ENCODE measurements around the gene MYEOV. TPM values are rescaled to one million over a fixed set of nuclear protein-coding genes. Genes with fewer than 3 reads are reported as not detected.

Gene MYEOV
- total RNA-seq, 1 experiment from 2014 or later: 0.22 TPM

DNA sequence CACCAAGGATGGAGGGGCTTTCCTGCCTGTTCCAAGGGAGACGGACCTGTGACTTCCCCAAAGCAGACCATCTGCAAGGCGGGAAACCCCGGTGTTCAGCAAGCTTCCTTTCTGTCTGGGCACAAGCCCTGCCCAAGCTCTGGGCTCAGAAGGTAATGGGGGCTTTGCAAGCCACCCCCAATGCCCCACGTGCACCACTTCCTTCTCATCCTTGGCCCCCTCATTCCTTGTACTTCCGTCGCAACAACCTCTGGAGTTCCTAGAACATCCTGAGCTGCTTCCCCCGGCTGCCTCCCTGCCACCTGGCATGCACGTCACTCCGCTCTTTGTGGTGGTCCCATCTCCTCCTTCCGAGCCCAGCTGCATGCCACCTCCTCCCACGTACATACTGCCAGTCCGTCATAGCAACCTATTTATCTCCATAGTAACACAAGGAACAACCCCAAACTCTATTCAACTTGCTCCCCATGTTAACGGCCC, 3.9 kb downstream of the MYEOV start:
- no peak overlapping the region for H3K9ac ChIP-seq (ENCODE audit: extremely low read depth, insufficient read length, low read length)
- no peak overlapping the region for H3K4me3 Mint-ChIP-seq

More for the DNA sequence above, 3.9 kb downstream of the MYEOV start:
- Mint-ChIP-seq H3K27ac (peak overlapping the region in 2 of 3 experiments; percentile 30 to 88; a peak in 2 of 7 replicates), H3K27me3 (ENCODE audit: low read depth) (peaks cover 8% of the 10 kb centered on the region), H3K4me1 (peaks cover 15 to 17% of the 10 kb centered on the region in 2 experiments), H3K9me3 (no peaks in the 10 kb centered on the region), H3K36me3 (ENCODE audit: insufficient read depth in 1 of 3, low read depth in 3 of 3) (no peaks in the 10 kb centered on the region; a peak in 1 of 7 replicates)
- Histone ChIP-seq H3K79me1 (ENCODE audit: insufficient read depth, low read depth, low read length, poor library complexity, severe bottlenecking) (no peaks in the 10 kb centered on the region), H3K27ac (ENCODE audit: insufficient read length, low read depth, low read length) (no peak overlapping the region), H4K91ac (ENCODE audit: insufficient read length, low read depth, low read length) (no peak overlapping the region), H2BK12ac (ENCODE audit: insufficient read length, low read depth, low read length) (no peak overlapping the region), H3K18ac (ENCODE audit: insufficient read length, low read depth, low read length) (no peak overlapping the region), H4K5ac (ENCODE audit: insufficient read length, low read depth, low read length) (no peak overlapping the region), H2AFZ (ENCODE audit: low read length) (no peak overlapping the region), H3K79me2 (ENCODE audit: insufficient read depth, low read length) (no peaks in the 10 kb centered on the region), H3K14ac (ENCODE audit: insufficient read depth, low read length) (no peak overlapping the region), H3K23me2 (ENCODE audit: insufficient read length, low read depth, low read length, poor library complexity, severe bottlenecking) (no peaks in the 10 kb centered on the region), H3K23ac (ENCODE audit: insufficient read length, low read depth, low read length) (no peak overlapping the region), H3K9me3 (ENCODE audit: control insufficient read depth, low read depth, low read length) (no peaks in the 10 kb centered on the region), H3T11ph (ENCODE audit: low read length) (no peak overlapping the region), H2BK120ac (ENCODE audit: low read depth, low read length, poor library complexity, severe bottlenecking) (no peak overlapping the region), H4K20me1 (ENCODE audit: control insufficient read depth, insufficient read depth, insufficient read length) (peaks cover 2% of the 10 kb centered on the region), H3K4ac (ENCODE audit: low read depth, low read length) (no peak overlapping the region), H3K4me1 (ENCODE audit: insufficient read depth, low read length) (peaks cover 3% of the 10 kb centered on the region; the same call in 1 of the 2 replicates), H3K4me2 (ENCODE audit: insufficient read depth, insufficient read length, low read length) (no peak overlapping the region), H2BK15ac (ENCODE audit: low read depth, low read length) (no peak overlapping the region), H4K8ac (replicated peaks; ENCODE audit: insufficient read length, low read depth, low read length) (no peak overlapping the region), H2AK5ac (ENCODE audit: insufficient read length, low read length) (no peak overlapping the region), H3K56ac (ENCODE audit: insufficient read length, low read depth, low read length) (no peak overlapping the region), H2BK5ac (ENCODE audit: insufficient read length, low read length) (no peak overlapping the region), H2BK20ac (ENCODE audit: low read depth, low read length, poor library complexity, severe bottlenecking) (no peak overlapping the region), H3K27me3 (ENCODE audit: insufficient read depth, low read length) (no peaks in the 10 kb centered on the region)
- TF ChIP-seq, protein P1, sequence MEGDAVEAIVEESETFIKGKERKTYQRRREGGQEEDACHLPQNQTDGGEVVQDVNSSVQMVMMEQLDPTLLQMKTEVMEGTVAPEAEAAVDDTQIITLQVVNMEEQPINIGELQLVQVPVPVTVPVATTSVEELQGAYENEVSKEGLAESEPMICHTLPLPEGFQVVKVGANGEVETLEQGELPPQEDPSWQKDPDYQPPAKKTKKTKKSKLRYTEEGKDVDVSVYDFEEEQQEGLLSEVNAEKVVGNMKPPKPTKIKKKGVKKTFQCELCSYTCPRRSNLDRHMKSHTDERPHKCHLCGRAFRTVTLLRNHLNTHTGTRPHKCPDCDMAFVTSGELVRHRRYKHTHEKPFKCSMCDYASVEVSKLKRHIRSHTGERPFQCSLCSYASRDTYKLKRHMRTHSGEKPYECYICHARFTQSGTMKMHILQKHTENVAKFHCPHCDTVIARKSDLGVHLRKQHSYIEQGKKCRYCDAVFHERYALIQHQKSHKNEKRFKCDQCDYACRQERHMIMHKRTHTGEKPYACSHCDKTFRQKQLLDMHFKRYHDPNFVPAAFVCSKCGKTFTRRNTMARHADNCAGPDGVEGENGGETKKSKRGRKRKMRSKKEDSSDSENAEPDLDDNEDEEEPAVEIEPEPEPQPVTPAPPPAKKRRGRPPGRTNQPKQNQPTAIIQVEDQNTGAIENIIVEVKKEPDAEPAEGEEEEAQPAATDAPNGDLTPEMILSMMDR (conservative IDR thresholded peaks at IDR 0.05): no peak
- no CpG with 5 or more reads among the region's 13 CpGs for WGBS (ENCODE audit: extremely low coverage, insufficient read length, low lambda C conversion rate)
- DNase-seq: no peak

All from H9 (cell line).